Liver (tissue), 9 donors: ENCODE data around the gene BCAN. TPM values are rescaled to one million over a fixed set of nuclear protein-coding genes. Genes with fewer than 3 reads are reported as not detected.
"Not testable (repeated sequence)": the region's sequence is repeated elsewhere in the genome, so short reads cannot be mapped to it uniquely, and the experiment has no call there.

ENCODE experiments used
- DNase-seq: peaks from one replicate; pipeline ENCODE4 v3.0.0-alpha.2; 2017; ENCODE audit warnings: low spot score
- H3K27ac ChIP-seq, 2 donors: one replicate each; pipeline ENCODE4 v1.7.0; 2013; ENCODE audit warnings: inconsistent platforms in 2 of 2, low read length in 2 of 2, control low read depth in 1 of 2, low read depth in 1 of 2, mild to moderate bottlenecking in 1 of 2
- H3K27me3 ChIP-seq, 4 donors: one replicate each; pipeline versions ENCODE4 v1.6.1 to v1.7.0; 2013; ENCODE audit warnings: low read length in 3 of 4, inconsistent platforms in 1 of 4, mild to moderate bottlenecking in 1 of 4, moderate library complexity in 1 of 4; ENCODE audit not compliant: control insufficient read depth in 4 of 4, insufficient read depth in 4 of 4
- H3K36me3 ChIP-seq, 4 donors: one replicate each; pipeline versions ENCODE4 v1.6.1 to v1.7.0; 2013; ENCODE audit warnings: low read length in 3 of 4, mild to moderate bottlenecking in 3 of 4, low read depth in 1 of 4, moderate library complexity in 1 of 4; ENCODE audit not compliant: control insufficient read depth in 4 of 4, insufficient read depth in 3 of 4
- H3K4me1 ChIP-seq, 4 donors: one replicate each; pipeline versions ENCODE4 v1.6.1 to v1.7.0; 2013; ENCODE audit warnings: low read length in 3 of 4, mild to moderate bottlenecking in 3 of 4, moderate library complexity in 1 of 4; ENCODE audit not compliant: control insufficient read depth in 4 of 4, insufficient read depth in 4 of 4
- H3K4me3 ChIP-seq, 3 donors: one replicate each; pipeline versions ENCODE4 v1.6.1 to v1.7.0; 2013; ENCODE audit warnings: low read length in 3 of 3, control low read depth in 1 of 3, low read depth in 1 of 3, mild to moderate bottlenecking in 1 of 3
- H3K9ac ChIP-seq, 2 donors: one replicate each; pipeline ENCODE4 v1.7.0; 2013; ENCODE audit warnings: low read length in 2 of 2, mild to moderate bottlenecking in 2 of 2, moderate library complexity in 2 of 2, control low read depth in 1 of 2, low read depth in 1 of 2
- H3K9me3 ChIP-seq, 4 donors: one replicate each; pipeline versions ENCODE4 v1.6.1 to v1.7.0; 2013; ENCODE audit warnings: low read length in 3 of 4; ENCODE audit not compliant: control insufficient read depth in 4 of 4
- CTCF ChIP-seq: fragments of 150-350 bp; IDR thresholded peaks from 2 replicates; pipeline ENCODE4 v1.5.1; 2017; ENCODE audit warnings: improper control_type of control experiment, low read depth, low read length; ENCODE audit not compliant: missing input control
- EGR1 ChIP-seq, 2 donors: IDR thresholded peaks; 2 replicates each; pipeline ENCODE4 v1.6.1; 2016 to 2018; ENCODE audit warnings: antibody characterized with exemption in 2 of 2, low read depth in 2 of 2
- FOXA2 ChIP-seq: IDR thresholded peaks from 2 replicates; pipeline ENCODE4 v1.6.1; 2016; ENCODE audit warnings: antibody characterized with exemption
- GABPA ChIP-seq, 2 donors: IDR thresholded peaks in 1 of 2; conservative IDR thresholded peaks in 1 of 2; 2 replicates each; pipeline ENCODE4 v1.6.1; 2016; ENCODE audit warnings: antibody characterized with exemption in 2 of 2, mild to moderate bottlenecking in 1 of 2, moderate library complexity in 1 of 2
- HNF4A ChIP-seq, 2 donors: conservative IDR thresholded peaks; 2 replicates each; pipeline ENCODE4 v1.6.1; 2016; ENCODE audit warnings: antibody characterized with exemption in 2 of 2, mild to moderate bottlenecking in 2 of 2
- HNF4G ChIP-seq: IDR thresholded peaks from 2 replicates; pipeline ENCODE4 v1.6.1; 2016; ENCODE audit warnings: antibody characterized with exemption
- JUND ChIP-seq, 2 donors: IDR thresholded peaks; 2 replicates each; pipeline ENCODE4 v1.6.1; 2016; ENCODE audit warnings: antibody characterized with exemption in 2 of 2
- NR2F2 ChIP-seq: IDR thresholded peaks from 2 replicates; pipeline ENCODE4 v1.6.1; 2016; ENCODE audit warnings: antibody characterized with exemption
- RAD21 ChIP-seq, 2 donors: IDR thresholded peaks; 2 replicates each; pipeline ENCODE4 v1.6.1; 2016; ENCODE audit warnings: antibody characterized with exemption in 2 of 2, mild to moderate bottlenecking in 2 of 2
- RXRA ChIP-seq, 2 donors: IDR thresholded peaks; 2 replicates each; pipeline ENCODE4 v1.6.1; 2017 to 2018; ENCODE audit warnings: antibody characterized with exemption in 2 of 2, mild to moderate bottlenecking in 1 of 2
- SP1 ChIP-seq: IDR thresholded peaks from 2 replicates; pipeline ENCODE4 v1.6.1; 2018; ENCODE audit warnings: antibody characterized with exemption, mild to moderate bottlenecking
- TAF1 ChIP-seq: conservative IDR thresholded peaks from 2 replicates; pipeline ENCODE4 v1.6.1; 2016; ENCODE audit warnings: antibody characterized with exemption, mild to moderate bottlenecking
- YY1 ChIP-seq: IDR thresholded peaks from 2 replicates; pipeline ENCODE4 v1.6.1; 2016; ENCODE audit warnings: antibody characterized with exemption, mild to moderate bottlenecking
- ZBTB33 ChIP-seq: IDR thresholded peaks from 2 replicates; pipeline ENCODE4 v1.6.1; 2016; ENCODE audit warnings: antibody characterized with exemption
- WGBS: extraction: QIAGEN DNeasy Blood & Tissue Kit; methylation state at CpG from one replicate; pipeline ENCODE4 v1.1.7; 2013; 5-methylcytosine and 5-hydroxymethylcytosine counted together
- polyA plus RNA-seq, 2 donors: library from polyadenylated mRNA; stranded (reverse) in 1 of 2; unstranded in 1 of 2; fragments of 200-250 nt in 1 of 2; fragments of >200 nt in 1 of 2; fragmentation: Nextera tagmentation in 1 of 2; extraction: Ambion mirVana in 1 of 2; gene quantifications; one replicate each; pipeline versions ENCODE4 v1.2.1 to v1.2.3, GENCODE V29; 2013 to 2015
- total RNA-seq, 2 donors: library from RNA; depleted of rRNA; stranded (reverse); fragments of >200 nt; gene quantifications; one replicate each; pipeline ENCODE4 v1.2.3, GENCODE V29; 2014
- TF ChIP-seq, protein P1 (sequence below): IDR thresholded peaks from 2 replicates; pipeline ENCODE4 v1.6.1; 2016; ENCODE audit warnings: antibody characterized with exemption
- TF ChIP-seq, protein P2 (sequence below): IDR thresholded peaks from 2 replicates; pipeline ENCODE4 v1.6.1; 2016; ENCODE audit warnings: antibody characterized with exemption
- TF ChIP-seq, protein P3 (sequence below): IDR thresholded peaks from 2 replicates; pipeline ENCODE4 v1.6.1; 2016; ENCODE audit warnings: antibody characterized with exemption, mild to moderate bottlenecking
- donor health status: healthy.
- donor health status: healthy.
- donor health status: healthy.
- donor health status: healthy.
- donor health status: healthy.

BCAN gene
- total and polyA plus RNA-seq, 4 donors, result 0.02 TPM; not detected in 3

DNA sequence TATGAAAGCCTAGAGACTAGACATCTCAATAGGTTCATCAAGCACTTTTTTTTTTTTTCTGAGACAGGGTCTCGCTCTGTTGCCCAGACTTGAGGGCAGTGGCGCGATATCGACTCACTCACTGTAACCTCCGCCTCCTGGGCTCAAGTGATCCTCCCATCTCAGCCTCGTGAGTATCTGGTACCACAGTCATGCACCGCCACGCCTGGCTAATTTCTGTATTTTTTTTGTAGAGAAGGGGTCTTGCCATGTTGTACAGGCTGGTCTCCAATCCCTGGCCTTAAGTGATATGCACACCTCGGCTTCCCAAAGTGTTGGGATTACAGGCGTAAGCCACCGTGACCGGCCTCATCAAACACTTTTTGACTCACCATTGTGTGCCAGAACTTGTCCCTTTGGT, 40.0 kb upstream of the BCAN start:
- H3K36me3 ChIP-seq, result peaks cover 2 to 14% (median 5%) of the 10 kb centered on the region in 4 donors
- no peaks in the 10 kb centered on the region for H3K27me3 ChIP-seq
- peak overlapping the region in 2 of 3 donors; percentile 65 to 79 for H3K4me3 ChIP-seq
- no peaks in the 10 kb centered on the region for H3K9me3 ChIP-seq
- peak overlapping the region in 1 of 2 donors; percentile 77 for H3K9ac ChIP-seq
- TF ChIP-seq RXRA (IDR thresholded peaks at IDR 0.05) (no peak), HNF4A (conservative IDR thresholded peaks at IDR 0.05) (no peak)
- H3K27ac ChIP-seq, result peak overlapping the region in 1 of 2 donors; percentile 54
- H3K4me1 ChIP-seq, result peaks cover 5 to 16% (median 11%) of the 10 kb centered on the region in 4 donors
- WGBS, result 78% methylated on average over 12 of the region's 12 CpGs
- no peak for DNase-seq

DNA sequence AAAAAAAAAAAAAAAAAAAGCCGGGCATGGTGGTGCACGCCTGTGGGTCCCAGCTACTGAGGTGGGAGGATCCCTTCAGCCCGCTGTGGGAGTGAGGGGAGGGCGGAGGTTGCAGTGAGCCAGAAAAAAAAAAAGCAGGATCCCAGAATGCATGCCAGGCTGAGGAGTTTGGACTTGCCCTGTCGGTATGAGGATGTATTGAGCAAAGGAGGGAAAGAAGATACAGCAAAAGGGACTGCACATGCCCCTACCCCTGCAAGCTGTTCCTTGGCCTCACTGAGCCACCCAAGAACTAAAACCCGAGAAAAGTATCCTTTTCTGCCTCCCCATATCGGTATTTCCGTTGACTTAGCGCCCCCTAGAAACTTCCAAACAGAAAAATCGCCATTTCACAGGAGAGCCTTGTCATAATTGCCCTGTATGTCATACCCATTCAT, 39.3 kb upstream of the BCAN start:
- no peak for TF ChIP-seq JUND (IDR thresholded peaks at IDR 0.05)
- no peak for TF ChIP-seq EGR1 (IDR thresholded peaks at IDR 0.05; ENCODE audit: low read depth in 2 of 2)
- TF ChIP-seq, protein P1, sequence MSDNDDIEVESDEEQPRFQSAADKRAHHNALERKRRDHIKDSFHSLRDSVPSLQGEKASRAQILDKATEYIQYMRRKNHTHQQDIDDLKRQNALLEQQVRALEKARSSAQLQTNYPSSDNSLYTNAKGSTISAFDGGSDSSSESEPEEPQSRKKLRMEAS, result no peak
- TF ChIP-seq SP1, result no peak
- TF ChIP-seq, protein P2, sequence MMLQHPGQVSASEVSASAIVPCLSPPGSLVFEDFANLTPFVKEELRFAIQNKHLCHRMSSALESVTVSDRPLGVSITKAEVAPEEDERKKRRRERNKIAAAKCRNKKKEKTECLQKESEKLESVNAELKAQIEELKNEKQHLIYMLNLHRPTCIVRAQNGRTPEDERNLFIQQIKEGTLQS, result no peak
- no peak for TF ChIP-seq NR2F2
- no peak for TF ChIP-seq TAF1
- TF ChIP-seq, protein P3, sequence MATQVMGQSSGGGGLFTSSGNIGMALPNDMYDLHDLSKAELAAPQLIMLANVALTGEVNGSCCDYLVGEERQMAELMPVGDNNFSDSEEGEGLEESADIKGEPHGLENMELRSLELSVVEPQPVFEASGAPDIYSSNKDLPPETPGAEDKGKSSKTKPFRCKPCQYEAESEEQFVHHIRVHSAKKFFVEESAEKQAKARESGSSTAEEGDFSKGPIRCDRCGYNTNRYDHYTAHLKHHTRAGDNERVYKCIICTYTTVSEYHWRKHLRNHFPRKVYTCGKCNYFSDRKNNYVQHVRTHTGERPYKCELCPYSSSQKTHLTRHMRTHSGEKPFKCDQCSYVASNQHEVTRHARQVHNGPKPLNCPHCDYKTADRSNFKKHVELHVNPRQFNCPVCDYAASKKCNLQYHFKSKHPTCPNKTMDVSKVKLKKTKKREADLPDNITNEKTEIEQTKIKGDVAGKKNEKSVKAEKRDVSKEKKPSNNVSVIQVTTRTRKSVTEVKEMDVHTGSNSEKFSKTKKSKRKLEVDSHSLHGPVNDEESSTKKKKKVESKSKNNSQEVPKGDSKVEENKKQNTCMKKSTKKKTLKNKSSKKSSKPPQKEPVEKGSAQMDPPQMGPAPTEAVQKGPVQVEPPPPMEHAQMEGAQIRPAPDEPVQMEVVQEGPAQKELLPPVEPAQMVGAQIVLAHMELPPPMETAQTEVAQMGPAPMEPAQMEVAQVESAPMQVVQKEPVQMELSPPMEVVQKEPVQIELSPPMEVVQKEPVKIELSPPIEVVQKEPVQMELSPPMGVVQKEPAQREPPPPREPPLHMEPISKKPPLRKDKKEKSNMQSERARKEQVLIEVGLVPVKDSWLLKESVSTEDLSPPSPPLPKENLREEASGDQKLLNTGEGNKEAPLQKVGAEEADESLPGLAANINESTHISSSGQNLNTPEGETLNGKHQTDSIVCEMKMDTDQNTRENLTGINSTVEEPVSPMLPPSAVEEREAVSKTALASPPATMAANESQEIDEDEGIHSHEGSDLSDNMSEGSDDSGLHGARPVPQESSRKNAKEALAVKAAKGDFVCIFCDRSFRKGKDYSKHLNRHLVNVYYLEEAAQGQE, result no peak
- no peak for TF ChIP-seq CTCF
- no peak for TF ChIP-seq HNF4G
- TF ChIP-seq YY1, result no peak
- no peak for TF ChIP-seq ZBTB33
- no peak for TF ChIP-seq RXRA (IDR thresholded peaks at IDR 0.05)
- TF ChIP-seq FOXA2, result no peak
- no peak for TF ChIP-seq HNF4A (conservative IDR thresholded peaks at IDR 0.05)
- TF ChIP-seq RAD21 (IDR thresholded peaks at IDR 0.05), result no peak
- no peak for TF ChIP-seq GABPA (IDR thresholded peaks at IDR 0.05 in 1 of 2, conservative IDR thresholded peaks at IDR 0.05 in 1 of 2)
- no peak for DNase-seq
- H3K27me3 ChIP-seq, result no peaks in the 10 kb centered on the region
- no peak overlapping the region for H3K4me3 ChIP-seq
- peaks cover 5 to 16% (median 11%) of the 10 kb centered on the region in 4 donors for H3K4me1 ChIP-seq
- H3K27ac ChIP-seq, result no peak overlapping the region
- H3K9ac ChIP-seq, result no peak overlapping the region
- WGBS, result 40% methylated on average over 10 of the region's 10 CpGs
- H3K9me3 ChIP-seq, result no peaks in the 10 kb centered on the region
- peaks cover 0 to 9% (median 4%) of the 10 kb centered on the region in 4 donors for H3K36me3 ChIP-seq

- H3K36me3 ChIP-seq, DNase-seq: not testable (repeated sequence)
- WGBS, result 84% methylated on average over 4 of the region's 4 CpGs
These were observed 34.6 kb upstream of the BCAN start for GRCh38 chr1:156607344-156607743.

More at GRCh38 chr1:156607344-156607743, 34.6 kb upstream of the BCAN start:
- H3K27ac ChIP-seq, H3K4me1 ChIP-seq, H3K4me3 ChIP-seq, H3K27me3 ChIP-seq, H3K9ac ChIP-seq, H3K9me3 ChIP-seq: not testable (repeated sequence)
